Measurements from ENCODE around the gene MYL1. TPM values are rescaled to one million over a fixed set of nuclear protein-coding genes. Genes with fewer than 3 reads are reported as not detected.

Gene MYL1
- total RNA-seq, 1 donor from 2014 or later = not detected

- Mint-ChIP-seq H3K4me1 (ENCODE audit: low read depth) (no peaks in the 10 kb centered on the region), H3K9me3 (ENCODE audit: low read depth) (no peaks in the 10 kb centered on the region), H3K4me3 (ENCODE audit: low read depth) (no peak overlapping the region), H3K27me3 (no peaks in the 10 kb centered on the region), H3K27ac (no peak overlapping the region), H3K36me3 (ENCODE audit: insufficient read depth) (no peaks in the 10 kb centered on the region)
- TF ChIP-seq CTCF (IDR thresholded peaks at IDR 0.05; ENCODE audit: unreplicated experiment) = no peak
- no peak for DNase-seq (ENCODE audit: low spot score, unreplicated experiment)
These were observed 43.7 kb downstream of the MYL1 start for GRCh38 chr2:210271300-210271699.

GRCh38 chr2:210269148-210269547 lies 45.8 kb downstream of the MYL1 start:
- H3K4me3 Mint-ChIP-seq (ENCODE audit: low read depth) = no peak overlapping the region

GRCh38 chr2:210268281-210268680 lies 46.7 kb downstream of the MYL1 start:
- TF ChIP-seq CTCF (IDR thresholded peaks at IDR 0.05; ENCODE audit: unreplicated experiment) = no peak
- no peak for DNase-seq (ENCODE audit: low spot score, unreplicated experiment)
- no peaks in the 10 kb centered on the region for H3K27me3 Mint-ChIP-seq
- H3K4me1 Mint-ChIP-seq (ENCODE audit: low read depth) = no peaks in the 10 kb centered on the region
- no peaks in the 10 kb centered on the region for H3K9me3 Mint-ChIP-seq (ENCODE audit: low read depth)
- no peaks in the 10 kb centered on the region for H3K36me3 Mint-ChIP-seq (ENCODE audit: insufficient read depth)
- no peak overlapping the region for H3K27ac Mint-ChIP-seq
- H3K4me3 Mint-ChIP-seq (ENCODE audit: low read depth) = no peak overlapping the region

More at GRCh38 chr2:210269148-210269547, 45.8 kb downstream of the MYL1 start:
- TF ChIP-seq CTCF (IDR thresholded peaks at IDR 0.05; ENCODE audit: unreplicated experiment) = no peak
- Mint-ChIP-seq H3K27ac (no peak overlapping the region), H3K27me3 (no peaks in the 10 kb centered on the region), H3K9me3 (ENCODE audit: low read depth) (no peaks in the 10 kb centered on the region), H3K4me1 (ENCODE audit: low read depth) (no peaks in the 10 kb centered on the region), H3K36me3 (ENCODE audit: insufficient read depth) (no peaks in the 10 kb centered on the region)
- DNase-seq (ENCODE audit: low spot score, unreplicated experiment) = no peak

GRCh38 chr2:210267698-210268097 lies 47.3 kb downstream of the MYL1 start:
- no peaks in the 10 kb centered on the region for H3K4me1 Mint-ChIP-seq (ENCODE audit: low read depth)
- no peaks in the 10 kb centered on the region for H3K9me3 Mint-ChIP-seq (ENCODE audit: low read depth)
- no peak for TF ChIP-seq CTCF (IDR thresholded peaks at IDR 0.05; ENCODE audit: unreplicated experiment)
- H3K4me3 Mint-ChIP-seq (ENCODE audit: low read depth) = no peak overlapping the region
- no peaks in the 10 kb centered on the region for H3K27me3 Mint-ChIP-seq
- DNase-seq (ENCODE audit: low spot score, unreplicated experiment) = no peak
- H3K27ac Mint-ChIP-seq = no peak overlapping the region
- H3K36me3 Mint-ChIP-seq (ENCODE audit: insufficient read depth) = no peaks in the 10 kb centered on the region

- no peak for DNase-seq (ENCODE audit: low spot score, unreplicated experiment)
- TF ChIP-seq CTCF (IDR thresholded peaks at IDR 0.05; ENCODE audit: unreplicated experiment) = no peak
- no peaks in the 10 kb centered on the region for H3K9me3 Mint-ChIP-seq (ENCODE audit: low read depth)
- no peaks in the 10 kb centered on the region for H3K4me1 Mint-ChIP-seq (ENCODE audit: low read depth)
- H3K27me3 Mint-ChIP-seq = no peaks in the 10 kb centered on the region
- no peak overlapping the region for H3K4me3 Mint-ChIP-seq (ENCODE audit: low read depth)
- H3K27ac Mint-ChIP-seq = no peak overlapping the region
- no peaks in the 10 kb centered on the region for H3K36me3 Mint-ChIP-seq (ENCODE audit: insufficient read depth)
These were observed 50.7 kb downstream of the MYL1 start for GRCh38 chr2:210264282-210264681.

Data from progenitor cell of endocrine pancreas (in vitro differentiated cells).